Liver (tissue), 2 donors: ENCODE data around the gene TRABD.
A peak's percentile ranks its signal among the peaks of the same experiment; 100 is the strongest.

ENCODE experiments used
- CTCF ChIP-seq: fragments of 150-350 bp; IDR thresholded peaks from 2 replicates; pipeline ENCODE4 v1.5.1; 2017; ENCODE audit warnings: improper control_type of control experiment, low read depth, low read length; ENCODE audit not compliant: missing input control
- YY1 ChIP-seq: IDR thresholded peaks from 2 replicates; pipeline ENCODE4 v1.6.1; 2016; ENCODE audit warnings: antibody characterized with exemption, mild to moderate bottlenecking
- donor health status: healthy.

GRCh38 chr22:50209893-50210292, 24.2 kb downstream of the TRABD start:
- no peak for TF ChIP-seq YY1
- peak; percentile 76 for TF ChIP-seq CTCF
